Measurements from ENCODE around the gene PBOV1. TPM values are rescaled to one million over a fixed set of nuclear protein-coding genes. Genes with fewer than 3 reads are reported as not detected.

Gene PBOV1
- total RNA-seq, 1 donor from 2014 or later: not detected

DNA sequence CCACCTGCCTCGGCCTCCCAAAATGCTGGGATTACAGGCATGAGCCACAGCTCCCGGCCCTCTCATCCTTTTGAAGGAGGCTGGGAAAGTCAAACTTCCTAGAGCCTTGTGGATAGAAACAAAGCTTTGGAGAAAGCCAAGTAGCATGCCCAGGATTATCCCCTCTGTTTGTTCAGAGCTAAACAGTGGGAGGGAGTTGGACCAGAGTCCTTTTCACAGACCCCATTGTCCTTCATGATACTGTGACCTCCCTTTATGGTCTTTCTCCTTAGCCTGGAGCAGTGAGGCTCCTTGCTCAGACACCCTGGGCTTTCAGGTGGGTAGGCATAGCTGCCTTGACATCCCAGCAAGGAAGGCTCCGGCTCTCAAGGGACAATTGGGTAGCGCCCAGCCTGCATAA is 31.1 kb downstream of the PBOV1 start:
- H3K27me3 ChIP-seq: no peaks in the 10 kb centered on the region
- no peaks in the 10 kb centered on the region for H3K36me3 ChIP-seq
- intact Hi-C loops (cut with DNase I): no loop called here
- TF ChIP-seq, protein P1, sequence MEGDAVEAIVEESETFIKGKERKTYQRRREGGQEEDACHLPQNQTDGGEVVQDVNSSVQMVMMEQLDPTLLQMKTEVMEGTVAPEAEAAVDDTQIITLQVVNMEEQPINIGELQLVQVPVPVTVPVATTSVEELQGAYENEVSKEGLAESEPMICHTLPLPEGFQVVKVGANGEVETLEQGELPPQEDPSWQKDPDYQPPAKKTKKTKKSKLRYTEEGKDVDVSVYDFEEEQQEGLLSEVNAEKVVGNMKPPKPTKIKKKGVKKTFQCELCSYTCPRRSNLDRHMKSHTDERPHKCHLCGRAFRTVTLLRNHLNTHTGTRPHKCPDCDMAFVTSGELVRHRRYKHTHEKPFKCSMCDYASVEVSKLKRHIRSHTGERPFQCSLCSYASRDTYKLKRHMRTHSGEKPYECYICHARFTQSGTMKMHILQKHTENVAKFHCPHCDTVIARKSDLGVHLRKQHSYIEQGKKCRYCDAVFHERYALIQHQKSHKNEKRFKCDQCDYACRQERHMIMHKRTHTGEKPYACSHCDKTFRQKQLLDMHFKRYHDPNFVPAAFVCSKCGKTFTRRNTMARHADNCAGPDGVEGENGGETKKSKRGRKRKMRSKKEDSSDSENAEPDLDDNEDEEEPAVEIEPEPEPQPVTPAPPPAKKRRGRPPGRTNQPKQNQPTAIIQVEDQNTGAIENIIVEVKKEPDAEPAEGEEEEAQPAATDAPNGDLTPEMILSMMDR (IDR thresholded peaks at IDR 0.05): no peak
- H3K27ac ChIP-seq: no peak overlapping the region
- no peak overlapping the region for H3K4me3 ChIP-seq
- no peaks in the 10 kb centered on the region for H3K9me3 ChIP-seq
- H3K4me1 ChIP-seq: no peaks in the 10 kb centered on the region
- DNase-seq (ENCODE audit: low spot score in 2 of 2): no peak

DNA sequence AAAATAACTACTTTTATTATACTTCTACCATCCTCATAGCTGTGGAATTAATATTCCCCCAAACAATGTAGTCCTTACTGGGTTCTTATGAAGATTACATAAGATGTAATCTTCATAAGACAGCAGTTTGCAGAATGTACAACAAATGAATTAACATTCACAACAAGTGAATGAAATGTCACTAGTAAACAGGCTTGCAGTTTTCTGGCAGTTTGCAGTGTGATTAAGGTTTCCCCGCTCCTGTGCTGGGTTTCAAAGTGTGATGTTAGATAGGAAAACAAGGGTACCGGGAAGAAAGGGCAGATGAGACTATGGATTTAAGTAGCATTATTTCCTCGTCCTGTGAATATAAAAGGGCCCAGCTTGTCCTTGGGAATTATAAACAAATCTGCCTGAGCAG is 34.1 kb downstream of the PBOV1 start:
- H3K36me3 ChIP-seq: no peaks in the 10 kb centered on the region
- no peak overlapping the region for H3K27ac ChIP-seq
- H3K4me1 ChIP-seq: no peaks in the 10 kb centered on the region
- no peaks in the 10 kb centered on the region for H3K9me3 ChIP-seq
- no peak overlapping the region for H3K4me3 ChIP-seq
- intact Hi-C loops (cut with DNase I): no loop called here
- H3K27me3 ChIP-seq: no peaks in the 10 kb centered on the region
- TF ChIP-seq, protein P1 (IDR thresholded peaks at IDR 0.05): no peak
- DNase-seq (ENCODE audit: low spot score in 2 of 2): no peak

DNA sequence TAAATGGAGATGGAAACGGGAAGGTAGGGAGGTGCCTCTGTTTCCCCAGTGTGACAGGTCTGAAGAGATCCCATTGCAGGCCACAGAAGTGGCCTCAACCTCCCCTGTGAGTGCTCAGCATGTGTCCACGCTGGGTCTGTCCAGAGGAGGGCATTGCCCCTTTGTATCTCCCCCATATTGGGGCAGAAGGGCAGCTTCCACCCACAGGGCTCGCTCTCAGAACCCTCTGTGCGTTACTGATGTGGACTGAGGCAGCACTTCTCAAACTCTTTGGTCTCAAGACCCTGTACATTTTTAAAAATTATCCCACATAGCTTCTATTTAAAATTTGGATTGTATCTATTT is 34.5 kb downstream of the PBOV1 start:
- Histone ChIP-seq H3K9me3 (no peaks in the 10 kb centered on the region), H3K27ac (no peak overlapping the region), H3K4me1 (no peaks in the 10 kb centered on the region), H3K4me3 (no peak overlapping the region), H3K36me3 (no peaks in the 10 kb centered on the region), H3K27me3 (no peaks in the 10 kb centered on the region)
- intact Hi-C loops (cut with DNase I): no loop called here
- TF ChIP-seq, protein P1 (IDR thresholded peaks at IDR 0.05): no peak
- DNase-seq (ENCODE audit: low spot score in 2 of 2): no peak

DNA sequence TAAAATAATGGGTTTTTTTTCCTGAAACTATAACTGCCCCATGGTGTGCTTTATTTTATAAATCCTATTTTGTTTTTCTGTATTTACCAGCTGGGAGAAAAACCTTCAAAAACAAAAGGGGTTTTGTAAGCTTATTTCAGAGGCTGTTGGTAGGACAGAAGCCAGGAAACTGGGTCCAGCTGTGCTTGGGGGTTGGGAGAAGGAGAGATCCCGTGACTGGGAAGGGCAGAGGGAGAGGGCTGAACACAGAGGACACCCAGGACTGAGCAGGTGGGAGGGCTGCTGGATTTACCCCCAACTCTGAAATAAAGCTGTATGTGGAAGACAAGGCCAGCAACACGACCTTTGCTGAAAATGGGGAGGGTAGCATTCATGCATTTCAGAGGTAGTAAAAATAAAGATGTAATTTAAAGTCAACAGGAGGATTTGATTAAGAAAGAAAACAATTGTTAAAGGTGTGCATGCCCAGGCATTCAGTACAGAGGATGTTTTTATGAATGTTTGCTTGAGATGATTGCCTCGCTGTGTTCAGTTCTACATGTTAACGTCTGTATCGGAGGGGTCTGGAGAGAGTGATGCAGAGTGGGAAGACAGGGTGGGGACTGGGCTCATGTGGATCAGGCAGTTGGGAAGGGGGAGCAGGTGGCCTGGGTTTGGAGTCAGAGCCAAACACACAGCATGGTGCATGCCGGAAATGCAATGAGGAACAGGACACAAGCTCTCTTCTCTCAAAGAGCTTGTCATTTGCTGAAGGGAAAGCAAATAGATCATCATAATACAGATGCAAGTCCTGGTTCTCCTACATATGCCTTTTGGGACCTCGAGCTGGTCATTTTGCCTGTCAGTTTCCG is 35.1 kb downstream of the PBOV1 start:
- H3K36me3 ChIP-seq: no peaks in the 10 kb centered on the region
- intact Hi-C loops (cut with DNase I): no loop called here
- no peak overlapping the region for H3K4me3 ChIP-seq
- no peaks in the 10 kb centered on the region for H3K4me1 ChIP-seq
- TF ChIP-seq, protein P1 (IDR thresholded peaks at IDR 0.05): no peak
- peaks cover 0 to 3% of the 10 kb centered on the region in 2 donors for H3K9me3 ChIP-seq
- no peaks in the 10 kb centered on the region for H3K27me3 ChIP-seq
- H3K27ac ChIP-seq: no peak overlapping the region
- DNase-seq (ENCODE audit: low spot score in 2 of 2): no peak

DNA sequence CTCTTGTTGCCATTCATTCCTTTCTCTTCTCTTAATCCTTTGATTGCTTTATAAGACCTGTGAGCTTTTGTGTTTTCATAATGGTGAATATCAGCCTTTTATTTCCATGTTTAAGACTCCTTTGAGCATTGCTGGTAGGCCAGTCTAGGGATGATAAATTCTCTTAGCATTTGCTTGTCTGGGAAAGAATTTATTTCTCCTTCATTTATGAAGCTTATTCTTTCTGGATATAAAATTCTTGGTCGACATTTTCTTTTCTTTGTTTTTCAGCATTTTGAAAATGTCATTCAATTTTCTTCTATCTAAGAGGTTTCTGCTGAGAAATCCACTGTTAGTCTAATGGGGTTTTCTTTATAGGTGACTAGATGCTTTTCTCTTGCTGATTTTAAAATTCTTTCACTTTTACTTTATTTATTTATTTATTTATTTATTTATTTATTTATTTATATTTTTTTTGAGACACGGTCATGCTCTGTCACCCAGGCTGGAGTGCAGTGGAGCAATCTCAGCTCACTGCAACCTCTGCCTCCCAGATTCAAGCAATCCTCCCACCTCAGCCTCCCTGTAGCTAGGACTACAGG is 41.5 kb downstream of the PBOV1 start:
- Histone ChIP-seq H3K9me3 (peaks cover 4 to 25% of the 10 kb centered on the region in 2 donors), H3K4me3 (no peak overlapping the region), H3K27ac (no peak overlapping the region), H3K27me3 (no peaks in the 10 kb centered on the region), H3K36me3 (no peaks in the 10 kb centered on the region), H3K4me1 (no peaks in the 10 kb centered on the region)
- TF ChIP-seq, protein P1 (IDR thresholded peaks at IDR 0.05): no peak
- intact Hi-C loops (cut with DNase I): no loop called here
- DNase-seq (ENCODE audit: low spot score in 2 of 2): no peak
